ENCODE measurements around the gene MMP1. TPM values are rescaled to one million over a fixed set of nuclear protein-coding genes. Genes with fewer than 3 reads are reported as not detected.

MMP1 gene
- total RNA-seq, 1 experiment from 2014 or later, result not detected

GRCh38 chr11:102812188-102812587 lies 14.2 kb upstream of the MMP1 start:
- ChIA-PET RAD21 (ENCODE audit: low non-redundant PET in 1 of 2, low total read pairs in 2 of 2, uncharacterized antibody in 2 of 2, unreplicated experiment in 2 of 2) (no interaction called here), CTCF (interaction anchor here (1.2 kb wide), 1 partner anchor 129 kb away, joined by 3 read pairs; no protein-coding TSS in a partner anchor), POLR2A (no interaction called here)
- H3K4me3 ChIP-seq (replicated peaks in 1 of 2; ENCODE audit: low read depth in 1 of 2, low read length in 2 of 2), result no peak overlapping the region
- H3K27ac ChIP-seq (ENCODE audit: low read depth, low read length), result no peak overlapping the region
- no peaks in the 10 kb centered on the region for H3K9me2 ChIP-seq (ENCODE audit: insufficient read depth)
- peaks cover 3 to 14% of the 10 kb centered on the region in 2 experiments; a peak in 3 of 4 replicates for H3K4me1 ChIP-seq (ENCODE audit: control insufficient read depth in 1 of 2, insufficient read depth in 2 of 2, low read length in 2 of 2)
- H3K4me2 ChIP-seq (ENCODE audit: low read length), result no peak overlapping the region
- TF ChIP-seq POLR2AphosphoS5 (IDR thresholded peaks at IDR 0.05; ENCODE audit: low read depth, low read length), result no peak
- no peak for TF ChIP-seq SIN3A (IDR thresholded peaks at IDR 0.05; ENCODE audit: low read depth)
- no peak for TF ChIP-seq EZH2phosphoT487 (IDR thresholded peaks at IDR 0.05; ENCODE audit: borderline replicate concordance)
- TF ChIP-seq CEBPB (IDR thresholded peaks at IDR 0.05; ENCODE audit: low read depth), result no peak
- TF ChIP-seq ZNF274 (IDR thresholded peaks at IDR 0.05; ENCODE audit: low read depth, low read length), result no peak
- no peak for TF ChIP-seq MAX (IDR thresholded peaks at IDR 0.05)
- TF ChIP-seq FOSL1 (IDR thresholded peaks at IDR 0.05; ENCODE audit: low read depth), result no peak
- no peak for TF ChIP-seq JUND (IDR thresholded peaks at IDR 0.05)
- no peak for TF ChIP-seq CBX3 (IDR thresholded peaks at IDR 0.05; ENCODE audit: low read depth)
- TF ChIP-seq EGR1 (IDR thresholded peaks at IDR 0.05; ENCODE audit: low read depth), result no peak
- no peak for TF ChIP-seq ELF1 (IDR thresholded peaks at IDR 0.05; ENCODE audit: borderline replicate concordance, low read depth)
- TF ChIP-seq SP1 (IDR thresholded peaks at IDR 0.05; ENCODE audit: low read depth), result no peak
- TF ChIP-seq TCF7L2 (IDR thresholded peaks at IDR 0.05; ENCODE audit: borderline replicate concordance, extremely low read depth, insufficient read depth, insufficient read length), result no peak
- TF ChIP-seq RAD21 (IDR thresholded peaks at IDR 0.05; ENCODE audit: low read depth), result no peak
- no peak for TF ChIP-seq ATF3 (IDR thresholded peaks at IDR 0.05)
- H3K36me3 ChIP-seq (ENCODE audit: control insufficient read depth in 1 of 2, insufficient read depth in 2 of 2, low read length in 2 of 2), result no peaks in the 10 kb centered on the region
- intact Hi-C loops (cut with micrococcal nuclease), result no loop called here
- no peak overlapping the region for H3K9ac ChIP-seq (ENCODE audit: low read length)
- H3K27me3 ChIP-seq (ENCODE audit: insufficient read depth, low read length), result no peaks in the 10 kb centered on the region
- H2AFZ ChIP-seq (ENCODE audit: low read depth, low read length, poor library complexity, severe bottlenecking), result no peak overlapping the region
- H4K20me1 ChIP-seq (ENCODE audit: insufficient read depth), result no peaks in the 10 kb centered on the region
- DNase-seq (ENCODE audit: low read depth, low spot score) (no peak), ATAC-seq (no peak)
- no TSS peak for BruUV-seq (replicated peaks)
- H3K79me2 ChIP-seq (ENCODE audit: insufficient read depth, low read length), result no peaks in the 10 kb centered on the region
- H3K9me3 ChIP-seq (ENCODE audit: control insufficient read depth in 1 of 2, insufficient read depth in 1 of 2, low read depth in 1 of 2, low read length in 2 of 2), result no peaks in the 10 kb centered on the region
